Posterior cingulate gyrus (tissue), 11 donors: ENCODE results near the gene CRY2.

Experiments
- DNase-seq, 10 donors: peaks; one replicate each; pipeline versions ENCODE4 v3.0.0 to v3.0.0-alpha.2; 2020 to 2021; ENCODE audit warnings: mixed read lengths in 3 of 10
- intact Hi-C: fragments of 100-400 bp; cut with DNase I; formaldehyde crosslinking; loops from one replicate; pipeline ENCODE4 v1.15.1; 2023

CRY2 gene

GRCh38 chr11:45924036-45924915, 77.0 kb downstream of the CRY2 start:
- intact Hi-C loops, result no loop called here
- peak in 2 of 10 donors; percentile 61 to 81 for DNase-seq

GRCh38 chr11:45924927-45925326, 77.7 kb downstream of the CRY2 start:
- no peak for DNase-seq
- intact Hi-C loops, result no loop called here

- intact Hi-C loops, result no loop called here
These were observed 78.3 kb downstream of the CRY2 start for GRCh38 chr11:45925550-45925949.

GRCh38 chr11:45926001-45926401, 78.7 kb downstream of the CRY2 start:
- intact Hi-C loops, result no loop called here
- peak in 2 of 10 donors; percentile 75 to 79 for DNase-seq

More at GRCh38 chr11:45925550-45925949, 78.3 kb downstream of the CRY2 start:
- no peak for DNase-seq

- peak in 2 of 10 donors; percentile 70 to 74 for DNase-seq
- intact Hi-C loops, result no loop called here
These were observed 79.5 kb downstream of the CRY2 start for GRCh38 chr11:45926536-45927331.

- DNase-seq, result peak in 1 of 10 donors; percentile 80
- intact Hi-C loops, result no loop called here
These were observed 80.0 kb downstream of the CRY2 start for GRCh38 chr11:45927332-45927683.

- intact Hi-C loops, result no loop called here
- DNase-seq, result peak in 1 of 10 donors; percentile 83
These were observed 80.6 kb downstream of the CRY2 start for GRCh38 chr11:45927684-45928413.

- intact Hi-C loops, result no loop called here
- DNase-seq, result peak in 1 of 10 donors; percentile 60
These were observed 81.4 kb downstream of the CRY2 start for GRCh38 chr11:45928535-45929215.

- intact Hi-C loops, result no loop called here
These were observed 82.3 kb downstream of the CRY2 start for GRCh38 chr11:45929486-45930030.

GRCh38 chr11:45930031-45930794, 82.9 kb downstream of the CRY2 start:
- peak in 2 of 10 donors; percentile 78 to 87 for DNase-seq
- intact Hi-C loops, result no loop called here

More at GRCh38 chr11:45929486-45930030, 82.3 kb downstream of the CRY2 start:
- DNase-seq, result peak in 1 of 10 donors; percentile 43

- DNase-seq, result peak in 1 of 10 donors; percentile 49
- intact Hi-C loops, result no loop called here
These were observed 83.8 kb downstream of the CRY2 start for GRCh38 chr11:45930951-45931570.

GRCh38 chr11:45931739-45932138, 84.5 kb downstream of the CRY2 start:
- intact Hi-C loops, result no loop called here
- DNase-seq, result no peak

- intact Hi-C loops, result no loop called here
- no peak for DNase-seq
These were observed 84.9 kb downstream of the CRY2 start for GRCh38 chr11:45932217-45932616.
